K562 (cell line): ENCODE measurements around the gene CCDC106. TPM values are rescaled to one million over a fixed set of nuclear protein-coding genes. Genes with fewer than 3 reads are reported as not detected.

ENCODE experiments used
- ATF7 ChIP-seq: fragments of 450-650 bp; IDR thresholded peaks from 2 replicates; pipeline ENCODE4 v1.7.1; 2014; ENCODE audit warnings: mild to moderate bottlenecking, moderate library complexity
- BRD9 ChIP-seq: fragments of 450-650 bp; IDR thresholded peaks from 2 replicates; pipeline ENCODE4 v1.6.1; 2018; ENCODE audit warnings: low read depth; ENCODE audit not compliant: partially characterized antibody
- CBX1 ChIP-seq: sonication (generic); IDR thresholded peaks from 2 replicates; pipeline ENCODE4 v1.6.1; 2016; ENCODE audit warnings: antibody characterized with exemption, low read depth, mild to moderate bottlenecking
- CHD1 ChIP-seq: fragments of 200-600 bp; sonication (generic); IDR thresholded peaks from one replicate; pipeline ENCODE4 v1.6.1; 2012; ENCODE audit warnings: mild to moderate bottlenecking, moderate library complexity, low read length, inconsistent platforms
- COPS2 ChIP-seq: fragments of 450-650 bp; conservative IDR thresholded peaks from 2 replicates; pipeline ENCODE4 v1.6.1; 2016; ENCODE audit warnings: mild to moderate bottlenecking, moderate library complexity
- ELF1 ChIP-seq: fragments of 200-800 bp; sonication (Bioruptor generic); IDR thresholded peaks from 2 replicates; pipeline ENCODE4 v1.6.1; 2016; ENCODE audit warnings: missing genetic modification characterization, missing compliant biosample characterization
- ETV5 ChIP-seq: sonication (generic); formaldehyde crosslinking; IDR thresholded peaks from 2 replicates; pipeline ENCODE4 v1.4.0; 2020; ENCODE audit warnings: low read depth, mild to moderate bottlenecking, missing genetic modification reagents
- FOXA1 ChIP-seq: fragments of 450-650 bp; IDR thresholded peaks from 2 replicates; pipeline ENCODE4 v1.6.1; 2016; ENCODE audit warnings: mild to moderate bottlenecking, borderline replicate concordance
- GTF2A2 ChIP-seq: IDR thresholded peaks from 2 replicates; pipeline ENCODE4 v1.6.1; 2016; ENCODE audit warnings: mild to moderate bottlenecking, missing genetic modification characterization, missing compliant biosample characterization
- HNRNPH1 ChIP-seq: fragments of 200-400 bp; formaldehyde crosslinking; optimal IDR thresholded peaks from 2 replicates; pipeline ENCODE3; 2017; ENCODE audit warnings: low read depth, mild to moderate bottlenecking, low read length, moderate library complexity
- JUN ChIP-seq, 2 experiments: sonication (generic) in 1 of 2; formaldehyde crosslinking in 1 of 2; IDR thresholded peaks; 2 replicates each; pipeline versions ENCODE4 v1.6.1 to v1.8.0; 2012 to 2022; ENCODE audit warnings: borderline replicate concordance in 2 of 2, mild to moderate bottlenecking in 2 of 2, improper control_type of control experiment in 1 of 2, low read depth in 1 of 2, low read length in 1 of 2, missing genetic modification reagents in 1 of 2
- NFIC ChIP-seq: fragments of 450-650 bp; IDR thresholded peaks from 2 replicates; pipeline ENCODE4 v1.6.1; 2017; ENCODE audit warnings: mild to moderate bottlenecking, inconsistent platforms
- POLR2AphosphoS5 ChIP-seq: IDR thresholded peaks from 2 replicates; pipeline ENCODE4 v1.6.1; 2011; ENCODE audit warnings: mild to moderate bottlenecking, low read depth, low read length, moderate library complexity; ENCODE audit not compliant: control insufficient read depth, insufficient read depth
- POLR2H ChIP-seq: IDR thresholded peaks from 2 replicates; pipeline ENCODE4 v1.6.1; 2016; ENCODE audit warnings: missing genetic modification characterization, low read depth, mild to moderate bottlenecking, control low read depth, missing compliant biosample characterization, moderate library complexity
- RUNX1 ChIP-seq: sonication (generic); IDR thresholded peaks from 2 replicates; pipeline ENCODE4 v1.6.1; 2016; ENCODE audit warnings: antibody characterized with exemption, low read depth
- SLC30A9 ChIP-seq: fragments of 250-450 bp; sonication (Bioruptor Pico); IDR thresholded peaks from 2 replicates; pipeline ENCODE4 v1.8.0; 2022; ENCODE audit warnings: mild to moderate bottlenecking, moderate library complexity
- SMAD4 ChIP-seq: fragments of 250-450 bp; sonication (Bioruptor Pico); conservative IDR thresholded peaks from 2 replicates; pipeline ENCODE4 v1.8.0; 2021; ENCODE audit warnings: inconsistent platforms, mild to moderate bottlenecking, moderate library complexity
- SRSF7 ChIP-seq: fragments of 200-400 bp; formaldehyde crosslinking; optimal IDR thresholded peaks from 2 replicates; pipeline ENCODE3; 2017; ENCODE audit warnings: mild to moderate bottlenecking, low read depth, low read length
- TSC22D4 ChIP-seq: fragments of 450-650 bp; IDR thresholded peaks from 2 replicates; pipeline ENCODE4 v1.6.1; 2016; ENCODE audit warnings: missing genetic modification characterization, missing biosample characterization, control low read depth
- ZBTB8A ChIP-seq: fragments of 450-650 bp; IDR thresholded peaks from 2 replicates; pipeline ENCODE4 v1.6.1; 2018; ENCODE audit warnings: mild to moderate bottlenecking, moderate library complexity; ENCODE audit not compliant: partially characterized antibody
- ZNF316 ChIP-seq: fragments of 450-650 bp; IDR thresholded peaks from 2 replicates; pipeline ENCODE4 v1.6.1; 2016
- ZNF431 ChIP-seq: sonication (generic); formaldehyde crosslinking; IDR thresholded peaks from 2 replicates; pipeline ENCODE4 v1.8.0; 2022; ENCODE audit warnings: mild to moderate bottlenecking, missing genetic modification reagents
- polyA plus RNA-seq, 8 experiments: library from polyadenylated mRNA; depleted of rRNA in 4 of 8; stranded (reverse) in 5 of 8; unstranded in 3 of 8; fragments of >200 nt; fragmentation: Nextera tagmentation in 2 of 8; fragmentation: Illumina TruSeq in 1 of 8; extraction: Ambion mirVana in 2 of 8; extraction: Trizol in 1 of 8; gene quantifications; 2 replicates each; pipeline versions ENCODE4 v1.2.1 to v1.2.3, GENCODE V29; 2011 to 2014; ENCODE audit warnings: inconsistent platforms in 1 of 8, missing spikeins in 1 of 8
- total RNA-seq, 7 experiments: library from RNA; depleted of rRNA in 6 of 7; stranded (reverse); fragments of >200 nt in 6 of 7; fragmentation: Illumina TruSeq in 2 of 7; extraction: Trizol in 2 of 7; gene quantifications; 2 replicates each; pipeline versions ENCODE4 v1.2.1 to v1.2.3, GENCODE V29; 2011 to 2021; ENCODE audit warnings: low replicate concordance in 1 of 7
- TF ChIP-seq, protein P1 (sequence below): fragments of 450-650 bp; formaldehyde crosslinking; conservative IDR thresholded peaks from 2 replicates; pipeline ENCODE4 v1.4.0; 2022; ENCODE audit warnings: mild to moderate bottlenecking, missing genetic modification characterization
- TF ChIP-seq, protein P2 (sequence below): fragments of 200-400 bp; formaldehyde crosslinking; IDR thresholded peaks from 2 replicates; pipeline ENCODE4 v1.6.1; 2017; ENCODE audit warnings: mild to moderate bottlenecking, low read depth, low read length, moderate library complexity
- TF ChIP-seq, protein P3 (sequence below), 2 experiments: fragments of 450-650 bp; conservative IDR thresholded peaks; 2 replicates each; pipeline ENCODE4 v1.6.1; 2017; ENCODE audit warnings: mild to moderate bottlenecking in 2 of 2, moderate library complexity in 2 of 2

The CCDC106 gene
- total and polyA plus RNA-seq, 9 of the 15 experiments (the other 6 are each of a cell fraction or from before 2014, with no cell fraction given), result 0.10 to 27.5 (median 15.0) TPM; not detected in 1

DNA sequence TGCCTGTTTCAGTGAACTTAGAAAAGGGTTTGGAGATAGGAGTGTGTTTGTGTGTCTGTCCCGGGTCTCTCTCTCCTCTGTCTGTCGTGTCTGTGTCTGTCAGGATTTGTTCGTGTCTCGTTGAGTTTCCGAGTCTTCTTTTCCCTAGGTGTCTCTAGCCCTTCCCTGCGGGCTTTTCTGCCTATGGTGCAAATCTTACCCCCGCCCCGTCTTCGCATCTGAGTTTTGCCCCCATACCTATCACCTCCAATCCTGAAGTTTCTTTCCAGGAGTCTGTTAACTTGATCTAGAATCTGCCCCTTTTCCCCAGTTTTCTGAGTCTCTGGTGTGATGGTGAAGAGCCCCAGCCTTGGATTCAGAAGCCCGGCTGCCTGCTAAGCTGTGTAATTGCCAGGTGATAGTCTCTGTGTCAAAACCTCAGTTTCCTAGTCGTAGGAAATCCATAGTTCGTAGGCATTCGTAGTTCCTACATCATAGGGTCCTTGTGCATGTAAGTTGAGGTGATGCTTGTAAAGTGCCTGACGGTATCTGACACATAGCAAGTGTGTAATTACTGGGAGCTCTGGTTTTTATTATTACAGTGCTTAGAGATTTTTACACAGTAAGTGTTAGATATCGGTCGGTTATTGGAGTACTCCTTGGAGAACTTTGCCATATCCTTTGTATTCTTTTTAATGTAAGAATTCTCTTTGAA is 27.8 kb downstream of the CCDC106 start (continued):
- TF ChIP-seq ZNF431 (CRISPR knock-in tag) (no peak), CBX1 (no peak), HNRNPH1 (no peak), SMAD4 (no peak), ZBTB8A (no peak), POLR2H (tag) (no peak), RUNX1 (no peak), SRSF7 (no peak), TSC22D4 (no peak), ATF7 (no peak), FOXA1 (no peak), SLC30A9 (CRISPR knock-in tag) (no peak), NFIC (no peak), GTF2A2 (tag) (no peak), ELF1 (tag) (0 out of 2 replicates have a peak, but pooled peaks have one; percentile 27), CHD1 (peak; percentile 4), ZNF316 (peak; percentile 77), ETV5 (CRISPR knock-in tag) (no peak), JUN (IDR thresholded peaks at IDR 0.05; ENCODE audit: borderline replicate concordance, low read depth, low read length) (no peak), JUN (CRISPR knock-in tag; IDR thresholded peaks at IDR 0.05; ENCODE audit: borderline replicate concordance) (0 out of 2 replicates have a peak, but pooled peaks have one; percentile 4), POLR2AphosphoS5 (no peak), COPS2 (no peak), BRD9 (no peak)
- TF ChIP-seq, protein P1, sequence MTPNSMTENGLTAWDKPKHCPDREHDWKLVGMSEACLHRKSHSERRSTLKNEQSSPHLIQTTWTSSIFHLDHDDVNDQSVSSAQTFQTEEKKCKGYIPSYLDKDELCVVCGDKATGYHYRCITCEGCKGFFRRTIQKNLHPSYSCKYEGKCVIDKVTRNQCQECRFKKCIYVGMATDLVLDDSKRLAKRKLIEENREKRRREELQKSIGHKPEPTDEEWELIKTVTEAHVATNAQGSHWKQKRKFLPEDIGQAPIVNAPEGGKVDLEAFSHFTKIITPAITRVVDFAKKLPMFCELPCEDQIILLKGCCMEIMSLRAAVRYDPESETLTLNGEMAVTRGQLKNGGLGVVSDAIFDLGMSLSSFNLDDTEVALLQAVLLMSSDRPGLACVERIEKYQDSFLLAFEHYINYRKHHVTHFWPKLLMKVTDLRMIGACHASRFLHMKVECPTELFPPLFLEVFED (CRISPR knock-in tag), result 0 out of 2 replicates have a peak, but pooled peaks have one; percentile 44
- TF ChIP-seq, protein P2, sequence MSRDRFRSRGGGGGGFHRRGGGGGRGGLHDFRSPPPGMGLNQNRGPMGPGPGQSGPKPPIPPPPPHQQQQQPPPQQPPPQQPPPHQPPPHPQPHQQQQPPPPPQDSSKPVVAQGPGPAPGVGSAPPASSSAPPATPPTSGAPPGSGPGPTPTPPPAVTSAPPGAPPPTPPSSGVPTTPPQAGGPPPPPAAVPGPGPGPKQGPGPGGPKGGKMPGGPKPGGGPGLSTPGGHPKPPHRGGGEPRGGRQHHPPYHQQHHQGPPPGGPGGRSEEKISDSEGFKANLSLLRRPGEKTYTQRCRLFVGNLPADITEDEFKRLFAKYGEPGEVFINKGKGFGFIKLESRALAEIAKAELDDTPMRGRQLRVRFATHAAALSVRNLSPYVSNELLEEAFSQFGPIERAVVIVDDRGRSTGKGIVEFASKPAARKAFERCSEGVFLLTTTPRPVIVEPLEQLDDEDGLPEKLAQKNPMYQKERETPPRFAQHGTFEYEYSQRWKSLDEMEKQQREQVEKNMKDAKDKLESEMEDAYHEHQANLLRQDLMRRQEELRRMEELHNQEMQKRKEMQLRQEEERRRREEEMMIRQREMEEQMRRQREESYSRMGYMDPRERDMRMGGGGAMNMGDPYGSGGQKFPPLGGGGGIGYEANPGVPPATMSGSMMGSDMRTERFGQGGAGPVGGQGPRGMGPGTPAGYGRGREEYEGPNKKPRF, result no peak
- TF ChIP-seq, protein P3, sequence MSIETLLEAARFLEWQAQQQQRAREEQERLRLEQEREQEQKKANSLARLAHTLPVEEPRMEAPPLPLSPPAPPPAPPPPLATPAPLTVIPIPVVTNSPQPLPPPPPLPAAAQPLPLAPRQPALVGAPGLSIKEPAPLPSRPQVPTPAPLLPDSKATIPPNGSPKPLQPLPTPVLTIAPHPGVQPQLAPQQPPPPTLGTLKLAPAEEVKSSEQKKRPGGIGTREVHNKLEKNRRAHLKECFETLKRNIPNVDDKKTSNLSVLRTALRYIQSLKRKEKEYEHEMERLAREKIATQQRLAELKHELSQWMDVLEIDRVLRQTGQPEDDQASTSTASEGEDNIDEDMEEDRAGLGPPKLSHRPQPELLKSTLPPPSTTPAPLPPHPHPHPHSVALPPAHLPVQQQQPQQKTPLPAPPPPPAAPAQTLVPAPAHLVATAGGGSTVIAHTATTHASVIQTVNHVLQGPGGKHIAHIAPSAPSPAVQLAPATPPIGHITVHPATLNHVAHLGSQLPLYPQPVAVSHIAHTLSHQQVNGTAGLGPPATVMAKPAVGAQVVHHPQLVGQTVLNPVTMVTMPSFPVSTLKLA (conservative IDR thresholded peaks at IDR 0.05), result no peak
